ENCODE results near the gene PTCHD1.

PTCHD1 gene

DNA sequence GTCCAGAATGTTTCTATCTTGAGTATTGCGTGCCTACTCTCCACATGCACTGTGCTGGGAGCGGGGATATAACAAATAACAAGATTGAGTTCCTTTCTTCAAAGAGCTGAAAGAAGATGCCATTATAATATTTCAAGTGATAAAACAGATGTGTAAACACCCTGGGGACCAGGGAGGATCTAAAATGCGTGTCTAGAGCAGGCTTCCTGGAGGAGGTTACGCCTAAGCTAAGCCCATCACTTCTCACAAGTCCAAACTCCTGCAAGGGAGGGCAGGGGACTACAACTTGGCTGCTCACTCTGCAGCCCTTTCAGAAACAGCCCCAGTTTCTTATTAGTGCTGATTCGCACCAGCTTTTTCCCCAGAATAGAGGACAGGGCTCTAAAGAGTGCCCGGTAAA, 21.5 kb downstream of the PTCHD1 start:
- DNase-seq (ENCODE audit: low read depth): no peak

GRCh38 chrX:23364416-23364815, 29.8 kb downstream of the PTCHD1 start:
- no peak for DNase-seq (ENCODE audit: low read depth)

- no peak for DNase-seq (ENCODE audit: low read depth)
These were observed 30.9 kb downstream of the PTCHD1 start for GRCh38 chrX:23365541-23365940.

GRCh38 chrX:23366914-23367313, 32.3 kb downstream of the PTCHD1 start:
- DNase-seq (ENCODE audit: low read depth): no peak

- no peak for DNase-seq (ENCODE audit: low read depth)
These were observed 34.4 kb downstream of the PTCHD1 start for GRCh38 chrX:23369027-23369426.

DNA sequence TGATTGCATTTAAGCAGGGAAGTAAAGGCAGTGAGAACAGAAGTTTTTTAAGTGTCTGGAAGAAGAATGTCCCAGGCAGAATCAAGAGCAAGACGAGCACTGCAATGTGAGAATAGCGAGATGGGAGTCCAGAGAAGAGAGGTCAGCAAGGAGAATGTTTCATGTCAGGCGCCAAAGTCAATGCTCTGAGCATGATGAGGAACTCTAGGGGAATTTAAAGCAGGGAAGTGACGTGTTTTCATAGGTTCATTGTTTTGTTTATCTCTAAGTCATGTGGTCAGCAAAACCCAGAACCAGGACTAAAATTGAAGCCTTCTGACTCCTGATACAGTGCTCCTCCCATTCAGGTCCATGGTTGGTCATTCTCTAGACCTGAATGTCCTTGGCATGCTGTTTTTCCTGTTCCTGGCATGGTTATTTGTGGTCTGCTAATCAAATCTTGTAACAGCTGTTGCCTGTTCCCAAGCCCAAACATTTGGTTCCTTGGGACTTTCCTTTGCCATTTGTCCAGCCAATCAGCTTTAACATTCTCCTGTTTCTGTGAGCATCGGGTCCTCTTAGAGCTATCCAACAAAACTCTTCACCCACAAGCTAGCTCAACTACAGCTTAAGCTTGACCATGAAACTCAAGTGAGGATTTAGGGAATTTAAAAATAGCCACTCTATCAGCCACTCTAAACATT, 37.7 kb downstream of the PTCHD1 start:
- DNase-seq (ENCODE audit: low read depth): no peak

- peak; percentile 70 for DNase-seq (ENCODE audit: low read depth)
These were observed 38.6 kb downstream of the PTCHD1 start for GRCh38 chrX:23373129-23373804.

DNA sequence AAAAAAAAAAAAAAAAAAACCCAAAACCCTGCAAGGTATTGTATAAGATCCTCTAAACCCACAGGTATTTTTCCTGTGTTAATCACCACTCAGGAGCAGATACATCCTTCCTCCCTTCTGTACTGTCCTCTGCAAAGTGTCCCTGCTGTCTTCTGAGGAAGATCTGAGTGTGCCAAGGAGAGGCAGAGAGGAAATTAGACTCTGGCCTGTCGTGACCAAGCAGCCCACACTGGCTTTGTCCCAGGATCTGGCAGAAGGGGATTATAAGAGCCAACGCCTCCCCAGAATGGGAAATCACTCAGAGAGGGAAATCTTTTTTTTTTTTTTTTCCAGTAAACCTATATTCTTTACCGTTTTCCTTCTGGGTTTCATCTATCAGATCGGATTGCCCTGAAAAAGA, 39.6 kb downstream of the PTCHD1 start:
- DNase-seq (ENCODE audit: low read depth): no peak

DNA sequence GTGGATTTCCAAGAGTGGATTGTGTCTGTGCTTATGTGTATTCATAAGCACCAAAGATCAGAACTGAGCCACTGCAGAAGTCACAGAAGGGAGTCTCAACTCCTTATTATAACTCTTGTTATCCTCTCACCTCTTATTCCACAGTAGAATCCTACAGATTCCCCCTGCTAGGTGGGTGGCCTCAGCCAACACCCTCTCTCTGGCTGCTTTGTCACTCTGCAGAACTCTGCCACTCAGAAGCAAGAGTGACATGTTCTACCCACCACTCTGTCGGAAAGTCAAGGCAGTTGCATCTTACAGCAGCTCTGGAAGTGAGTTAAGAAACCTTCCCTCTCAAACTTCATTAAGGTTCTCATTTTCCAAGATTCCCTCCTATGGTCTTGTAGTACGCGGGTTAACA, 41.9 kb downstream of the PTCHD1 start:
- no peak for DNase-seq (ENCODE audit: low read depth)

- no peak for DNase-seq (ENCODE audit: low read depth)
These were observed 45.9 kb downstream of the PTCHD1 start for GRCh38 chrX:23380581-23380980.

DNA sequence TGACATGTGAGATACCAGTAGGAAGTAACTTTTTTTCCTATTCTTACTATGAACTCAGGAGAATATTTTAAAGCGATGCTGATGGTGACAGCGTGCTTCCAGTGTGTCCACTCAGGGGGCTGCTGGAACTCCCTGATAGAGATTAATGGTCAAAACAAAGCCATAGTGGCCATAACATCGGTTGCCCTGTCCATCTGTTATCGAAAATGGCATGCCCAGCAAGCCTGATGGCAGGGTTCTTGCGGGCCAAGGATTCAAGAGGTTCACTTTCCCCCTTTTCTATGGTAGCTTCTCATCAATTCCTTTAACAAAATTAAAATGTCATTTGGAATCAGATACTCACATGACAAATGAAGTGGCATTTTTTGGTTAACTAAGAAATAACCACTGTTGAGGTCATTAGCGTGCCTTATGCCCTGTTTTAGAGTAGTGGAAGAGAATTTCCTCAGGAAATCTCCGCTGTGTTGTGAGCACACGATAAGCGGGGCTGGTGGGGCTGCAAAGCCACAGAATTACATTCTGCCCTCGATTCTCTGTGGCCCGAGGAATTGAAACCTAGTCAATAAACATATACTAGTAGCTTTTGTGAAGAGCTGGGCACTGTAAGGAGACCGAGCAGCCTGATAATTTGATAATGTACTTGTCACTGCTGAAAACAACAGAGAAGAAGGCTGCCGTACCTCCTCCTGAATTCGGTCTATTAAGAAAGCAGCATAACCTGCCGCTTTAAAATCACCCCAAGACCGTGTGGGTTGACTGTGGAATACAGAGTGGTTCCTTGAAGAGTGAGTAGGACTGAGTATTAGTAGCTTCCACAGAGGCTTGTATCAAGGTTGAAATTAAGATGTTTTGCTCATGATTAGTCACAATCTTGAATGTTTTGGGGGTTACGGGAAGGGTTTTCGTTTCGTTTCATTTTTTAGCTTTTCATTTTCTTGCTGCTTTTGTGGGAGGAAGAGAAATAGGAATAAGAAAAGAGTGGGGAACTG, 46.7 kb downstream of the PTCHD1 start:
- no peak for DNase-seq (ENCODE audit: low read depth)

DNA sequence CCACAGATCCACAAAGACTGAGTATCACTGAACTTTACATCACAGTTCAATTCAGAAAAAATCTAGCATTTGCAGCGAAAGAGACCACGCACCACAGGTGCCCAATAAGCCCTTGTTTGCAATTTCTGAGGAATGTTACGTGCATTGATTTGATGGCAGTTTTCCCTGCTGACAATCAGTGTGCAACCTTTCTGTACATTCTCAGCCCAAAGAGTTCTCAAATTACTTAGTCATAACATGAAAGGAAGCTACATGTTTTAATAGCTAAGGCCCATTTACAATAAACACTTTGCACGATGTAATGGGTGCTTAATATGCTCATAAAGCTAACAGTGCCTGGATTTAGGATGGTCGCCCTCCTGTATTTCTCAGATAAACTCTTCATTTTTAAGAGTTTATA, 47.9 kb downstream of the PTCHD1 start:
- DNase-seq (ENCODE audit: low read depth): no peak

DNA sequence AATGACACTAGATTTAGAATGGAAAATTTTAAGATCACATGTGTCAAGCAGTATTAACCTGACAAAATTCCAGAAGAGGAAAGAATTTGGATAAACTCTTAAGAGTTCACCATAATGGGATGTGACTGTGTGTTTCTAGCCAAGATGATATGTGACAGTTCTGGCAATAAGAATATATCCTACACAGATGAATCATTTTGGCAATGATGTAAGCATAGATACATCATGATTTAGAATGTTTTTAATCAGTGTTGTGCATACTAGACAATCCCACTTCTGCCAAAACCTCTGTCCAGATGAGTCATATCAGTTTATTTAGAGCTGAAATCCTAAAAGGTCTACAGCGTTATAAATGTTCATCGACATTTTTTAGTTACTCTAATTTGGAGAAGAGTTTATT, 48.8 kb downstream of the PTCHD1 start:
- peak; percentile 25 for DNase-seq (ENCODE audit: low read depth)

DNA sequence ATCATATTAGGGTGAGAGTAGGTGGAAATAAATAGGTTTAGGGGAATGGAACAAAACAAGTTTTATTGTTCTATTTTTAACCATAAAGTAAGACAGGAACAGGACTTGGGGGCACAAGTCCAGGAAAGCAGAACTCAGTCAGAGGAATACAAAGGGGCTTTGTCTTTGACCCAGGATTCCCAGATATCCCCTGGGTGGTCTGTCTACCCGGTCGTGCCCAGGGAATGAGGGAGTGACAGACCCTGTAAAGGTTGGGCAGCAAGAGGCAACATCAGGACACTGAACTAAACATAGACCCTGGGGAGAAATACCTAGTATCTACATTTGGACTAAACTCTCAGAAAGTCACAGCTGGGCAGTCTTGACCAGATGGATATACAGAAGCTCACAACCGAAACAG, 50.6 kb downstream of the PTCHD1 start:
- DNase-seq (ENCODE audit: low read depth): no peak

- DNase-seq (ENCODE audit: low read depth): no peak
These were observed 51.6 kb downstream of the PTCHD1 start for GRCh38 chrX:23386260-23386659.

- no peak for DNase-seq (ENCODE audit: low read depth)
These were observed 52.1 kb downstream of the PTCHD1 start for GRCh38 chrX:23386726-23387125.

DNA sequence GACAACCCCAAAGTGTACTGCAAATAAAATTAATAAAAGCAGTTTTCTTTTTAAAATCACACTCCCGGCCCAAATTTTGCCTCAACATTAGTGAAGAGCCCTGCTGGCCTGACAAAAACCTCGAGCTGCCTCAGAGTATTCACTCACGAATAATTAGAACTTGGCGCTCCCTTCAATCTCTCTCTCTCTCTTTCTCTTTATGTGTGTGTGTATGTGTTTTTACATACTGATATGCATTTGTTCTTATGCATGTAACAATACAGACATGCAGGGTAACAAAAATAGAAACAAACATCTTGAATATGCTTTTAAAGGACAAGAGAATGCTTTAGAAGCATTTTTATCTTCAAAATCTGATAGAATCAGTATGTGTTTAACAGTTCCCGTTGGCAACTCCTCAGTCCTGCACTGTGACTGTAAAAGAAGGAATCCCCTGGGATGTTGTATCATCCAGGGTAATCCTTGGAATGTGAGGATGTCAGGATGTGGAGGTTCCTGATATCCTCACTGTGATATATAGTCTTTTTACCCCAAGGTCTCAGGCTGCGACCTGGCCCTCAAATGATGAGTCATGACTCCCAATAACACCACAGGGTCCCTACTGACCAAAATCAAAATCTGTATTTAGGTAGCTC, 53.0 kb downstream of the PTCHD1 start:
- DNase-seq (ENCODE audit: low read depth): no peak

- DNase-seq (ENCODE audit: low read depth): no peak
These were observed 54.6 kb downstream of the PTCHD1 start for GRCh38 chrX:23389196-23389792.

- no peak for DNase-seq (ENCODE audit: low read depth)
These were observed 56.3 kb downstream of the PTCHD1 start for GRCh38 chrX:23390979-23391378.

GRCh38 chrX:23392195-23392594, 57.5 kb downstream of the PTCHD1 start:
- DNase-seq (ENCODE audit: low read depth): no peak

DNA sequence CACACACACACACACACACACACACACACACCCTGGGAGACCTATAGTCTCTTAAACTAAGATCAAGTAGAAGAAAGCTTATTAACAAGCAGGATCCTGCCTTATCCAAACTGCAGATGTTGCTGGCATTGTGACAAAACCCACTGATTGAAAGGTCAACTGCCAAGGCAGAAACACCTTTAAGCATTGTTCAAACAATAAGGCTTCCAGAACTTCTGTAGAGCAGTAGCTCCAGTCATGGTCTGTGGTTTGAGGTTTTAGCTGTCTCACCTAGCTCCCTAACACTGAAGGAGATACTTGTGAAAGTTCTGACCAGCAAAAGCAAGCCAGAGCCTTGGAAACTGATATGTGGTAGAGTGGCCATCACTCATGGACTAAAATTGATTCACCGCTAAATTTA, 59.8 kb downstream of the PTCHD1 start:
- DNase-seq (ENCODE audit: low read depth): no peak

DNA sequence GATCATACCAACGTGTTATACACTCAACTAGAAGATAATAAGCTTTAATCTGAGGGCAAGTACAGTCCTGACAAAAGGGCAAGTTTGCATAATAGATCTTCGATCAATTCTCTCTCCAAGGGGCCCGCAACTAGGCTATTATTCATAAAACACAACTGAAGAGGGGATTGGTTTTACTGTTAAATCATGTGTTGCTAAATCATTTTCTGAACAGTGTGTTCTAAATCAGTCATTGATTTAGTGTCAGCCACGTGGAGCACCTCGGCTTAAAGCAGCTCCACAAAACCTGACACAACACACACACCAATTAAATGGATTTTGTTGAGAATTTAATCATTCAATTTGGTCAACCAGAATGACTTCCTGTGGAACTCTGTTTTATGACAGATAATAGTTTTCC, 61.6 kb downstream of the PTCHD1 start:
- DNase-seq (ENCODE audit: low read depth): no peak

All from stromal cell of bone marrow (primary cell).